HG02884 (cell line): ENCODE measurements around the gene BRD7.

Experiments used
- ATAC-seq: cut with Tn5 transposase; IDR thresholded peaks from one replicate; pipeline ENCODE4 v1.9.1; 2021; ENCODE audit warnings: mild to moderate bottlenecking, moderate library complexity; ENCODE audit not compliant: unreplicated experiment

BRD7 gene

DNA sequence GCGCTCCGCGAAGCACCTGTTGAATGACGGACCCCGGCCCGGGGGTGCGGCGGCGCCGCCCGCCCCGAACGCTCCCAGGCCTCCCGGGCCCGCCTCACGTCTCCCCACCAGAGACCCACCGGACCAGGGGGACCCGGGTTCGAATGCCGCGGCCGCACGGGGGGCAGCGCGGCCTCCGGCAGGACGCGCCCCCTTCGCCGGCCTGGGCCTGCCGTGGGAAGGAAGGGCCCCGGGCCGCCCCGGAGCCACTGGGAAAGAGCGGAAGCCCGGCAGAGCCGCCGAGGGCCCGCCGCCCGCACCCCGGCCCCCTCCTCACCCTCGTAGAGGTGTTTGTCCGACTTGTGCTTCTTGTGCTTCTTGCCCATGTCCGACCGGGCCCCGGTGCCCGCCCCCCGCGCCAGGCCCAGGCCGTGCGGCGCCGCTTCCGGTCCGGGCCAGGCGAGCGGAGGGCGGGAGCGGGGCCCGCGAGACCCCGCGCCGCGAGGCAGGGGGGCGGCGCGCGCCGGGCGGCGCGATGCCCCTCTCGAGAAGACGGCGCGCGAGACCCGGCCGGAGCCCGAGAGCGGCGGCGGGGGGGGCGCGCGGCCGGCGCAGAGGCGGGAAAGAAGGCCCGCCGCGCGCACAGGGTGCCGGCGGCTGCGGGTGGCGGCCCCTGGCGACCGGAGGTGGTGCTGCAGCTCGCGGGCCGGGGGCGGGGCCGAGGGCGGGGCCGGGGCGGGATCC, at the start of gene BRD7:
Gene BRD7, minus strand, starts transcription at position 579 of the 723 bp plus-strand sequence. Its CDS starts 214 bp downstream, at position 365.
- peak; percentile 74 for ATAC-seq

DNA sequence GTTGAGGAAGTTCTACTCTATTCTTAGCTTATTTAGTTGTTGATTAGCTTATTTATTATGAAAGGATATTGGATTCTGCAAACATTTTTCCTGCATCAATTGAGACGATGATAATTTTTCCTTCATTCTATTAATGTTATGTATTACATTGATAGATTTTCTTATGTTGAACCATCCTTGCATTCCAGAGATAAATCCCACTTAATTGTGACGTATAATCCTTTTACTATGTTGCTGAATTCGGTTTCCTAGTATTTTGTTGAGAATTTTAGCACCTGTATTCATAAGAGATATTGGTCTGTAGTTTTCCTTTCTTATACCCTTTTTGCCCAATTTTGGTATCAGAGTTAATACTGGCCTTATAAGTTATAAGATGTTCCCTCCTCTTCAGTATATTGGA, 47.6 kb upstream of the BRD7 start:
- no peak for ATAC-seq

DNA sequence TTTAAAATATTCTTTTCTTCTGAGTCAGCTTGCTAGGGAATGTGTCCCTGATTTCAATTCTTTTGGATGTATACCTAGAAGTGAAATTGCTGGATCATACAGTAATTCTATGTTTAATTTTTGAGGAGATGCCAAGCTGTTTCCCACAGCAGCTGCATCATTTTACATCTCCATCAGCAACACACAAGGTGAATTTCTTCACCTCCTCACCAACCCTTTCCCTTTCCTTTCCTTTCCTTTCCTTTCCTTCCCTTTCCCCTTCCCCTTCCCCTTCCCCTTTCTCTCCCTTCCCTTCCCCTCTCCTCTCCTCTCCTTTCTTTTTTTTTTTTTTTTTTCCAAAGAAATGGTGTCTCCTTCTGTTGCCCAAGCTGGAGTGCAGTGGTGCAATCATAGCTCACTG, 45.4 kb upstream of the BRD7 start:
- ATAC-seq: no peak

DNA sequence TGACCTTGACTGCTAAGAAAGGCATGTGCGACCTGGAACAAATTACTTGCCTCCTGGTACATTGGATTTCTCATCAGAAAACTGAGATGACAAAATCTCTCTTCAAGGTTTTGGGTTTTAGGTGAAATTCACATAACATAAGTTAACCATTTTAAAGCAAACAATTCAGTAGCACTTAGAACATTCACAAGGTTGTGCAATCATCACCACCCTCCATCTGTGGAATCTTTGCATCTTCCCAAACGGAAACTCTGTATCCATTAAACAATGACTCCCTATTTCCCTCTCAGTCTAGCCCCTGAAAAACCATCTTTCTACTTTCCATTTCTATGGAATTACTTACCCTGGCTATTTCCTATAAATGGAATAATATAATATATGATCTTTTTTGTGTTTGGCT, 42.2 kb upstream of the BRD7 start:
- no peak for ATAC-seq

DNA sequence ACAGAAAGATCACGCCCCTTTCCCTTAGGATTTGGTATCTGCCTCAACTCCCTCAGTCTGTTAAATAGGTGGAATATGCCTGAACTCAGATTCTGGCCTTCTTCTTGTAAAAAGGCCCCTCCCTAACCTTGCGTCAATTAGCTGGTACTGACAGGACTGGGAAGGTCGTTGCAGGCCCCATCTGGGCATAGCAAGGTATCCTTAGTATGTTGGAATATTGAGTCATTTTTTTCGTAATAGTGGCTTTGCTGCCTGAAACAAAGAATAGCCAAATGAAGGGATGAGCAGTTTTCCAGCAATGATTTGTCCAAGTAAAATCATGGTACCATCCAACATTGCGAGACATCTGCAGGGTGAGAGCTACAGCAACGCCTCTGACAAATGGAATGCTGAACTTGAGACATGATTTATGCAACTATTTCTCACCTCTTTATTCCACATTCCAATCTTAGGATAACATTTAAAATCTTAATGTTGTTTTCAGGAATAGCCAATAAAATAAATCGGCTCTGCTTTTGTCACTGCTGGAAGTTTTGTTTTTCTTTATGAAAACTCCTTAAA, 39.3 kb upstream of the BRD7 start:
- no peak for ATAC-seq

DNA sequence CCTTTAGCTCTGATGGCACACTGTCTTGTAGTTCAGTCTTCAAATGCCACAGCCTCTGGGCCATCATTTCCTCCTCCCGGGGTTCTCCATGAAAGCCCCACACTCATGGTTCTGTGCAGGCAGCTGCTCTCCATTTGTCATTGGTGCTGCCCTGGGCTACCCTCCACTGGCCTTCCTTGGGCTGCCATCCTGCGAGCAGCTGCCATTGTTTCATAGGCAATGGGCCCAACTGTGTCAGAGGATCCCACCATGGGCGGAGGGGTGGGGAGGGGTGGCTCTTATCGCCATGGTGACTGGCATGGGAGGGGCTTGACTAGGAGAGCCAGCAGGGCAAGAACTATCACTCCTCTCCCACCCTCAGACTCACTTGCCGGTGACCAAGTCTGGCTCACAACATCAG, 38.6 kb upstream of the BRD7 start:
- no peak for ATAC-seq

DNA sequence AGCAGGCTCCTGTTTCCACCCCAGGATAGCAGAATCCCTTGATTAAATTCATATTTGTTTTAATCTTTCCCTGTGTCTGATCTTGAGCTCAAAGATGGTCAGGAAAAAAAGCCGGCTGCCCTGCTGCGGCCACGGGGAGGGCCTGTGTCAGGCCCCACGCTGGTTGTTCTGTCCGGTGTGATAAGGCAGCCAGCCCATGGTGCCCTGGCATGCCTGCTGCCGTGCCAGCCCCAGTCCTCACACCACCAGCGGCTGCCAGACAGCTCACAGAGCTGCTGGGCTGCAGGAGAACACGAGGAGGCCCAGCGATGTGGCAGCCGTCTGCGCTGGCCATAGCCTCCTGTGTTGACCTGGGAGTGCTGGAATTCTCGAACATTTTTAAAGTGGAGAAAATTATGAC, 34.7 kb upstream of the BRD7 start:
- no peak for ATAC-seq

DNA sequence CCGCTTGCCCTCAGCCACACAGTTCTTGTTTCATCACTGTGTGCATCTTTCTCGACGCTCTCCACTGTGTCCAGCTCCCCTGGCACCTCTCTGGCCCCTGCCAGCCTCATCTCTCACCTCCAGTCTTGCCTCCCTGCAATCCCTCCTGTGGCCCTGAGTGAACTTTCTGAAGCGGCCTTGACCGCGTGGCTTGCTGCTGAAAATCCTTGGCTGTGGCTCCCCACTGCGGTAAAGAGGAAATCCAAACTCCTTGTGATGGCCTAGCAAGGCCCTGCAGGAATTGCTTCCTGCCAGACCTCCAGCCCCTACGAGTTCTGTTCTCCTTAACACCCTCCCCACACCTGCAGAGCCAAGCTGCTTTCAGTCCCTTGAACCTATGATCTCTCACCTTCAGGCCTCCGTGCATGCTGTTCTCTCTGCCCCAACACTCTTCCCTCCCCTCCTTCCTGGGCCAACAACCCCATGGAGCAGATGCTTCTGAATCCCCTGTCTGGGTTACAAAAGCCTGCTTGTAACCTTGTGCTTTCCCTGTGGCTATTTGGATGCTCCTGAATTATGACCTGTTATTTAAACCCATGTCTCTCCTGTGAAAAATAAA, 33.6 kb upstream of the BRD7 start:
- no peak for ATAC-seq

DNA sequence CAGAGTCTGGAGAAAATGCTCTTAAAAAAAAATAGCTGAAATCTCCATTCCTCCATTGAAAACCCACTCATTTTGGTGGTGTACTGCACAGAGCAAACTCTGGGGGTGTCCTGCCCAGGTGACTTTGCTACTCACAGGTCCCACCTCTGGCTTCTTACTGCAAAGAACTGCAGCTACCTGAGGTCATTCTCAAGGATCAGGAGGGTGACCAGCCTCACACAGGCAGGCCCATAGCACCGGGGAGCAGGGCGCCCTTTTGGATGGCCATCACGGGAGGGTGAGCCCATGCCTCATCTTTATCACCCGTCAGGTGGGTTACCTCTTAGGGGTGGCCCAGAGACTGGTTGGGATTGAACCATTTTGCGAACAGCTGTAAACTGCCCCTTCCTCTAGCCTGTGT, 32.6 kb upstream of the BRD7 start:
- no peak for ATAC-seq

DNA sequence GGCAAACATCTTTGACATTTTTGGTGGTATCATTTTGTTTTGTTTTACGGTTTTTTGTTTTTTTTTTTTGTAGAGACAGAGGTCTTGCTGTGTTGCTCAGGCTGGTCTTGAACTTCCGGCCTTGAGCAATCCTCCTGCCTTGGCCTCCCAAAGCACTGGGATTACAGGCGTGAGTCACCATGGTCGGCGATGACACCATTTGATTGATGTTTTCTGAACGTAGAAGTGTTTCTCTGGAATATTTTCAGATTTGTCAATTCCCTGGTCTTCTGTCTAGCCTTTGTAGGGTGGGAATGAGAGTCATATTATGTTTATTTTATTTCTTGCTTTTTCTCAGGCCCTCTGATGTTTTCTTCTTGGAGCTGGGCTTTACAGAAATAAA, 32.2 kb upstream of the BRD7 start:
- no peak for ATAC-seq

DNA sequence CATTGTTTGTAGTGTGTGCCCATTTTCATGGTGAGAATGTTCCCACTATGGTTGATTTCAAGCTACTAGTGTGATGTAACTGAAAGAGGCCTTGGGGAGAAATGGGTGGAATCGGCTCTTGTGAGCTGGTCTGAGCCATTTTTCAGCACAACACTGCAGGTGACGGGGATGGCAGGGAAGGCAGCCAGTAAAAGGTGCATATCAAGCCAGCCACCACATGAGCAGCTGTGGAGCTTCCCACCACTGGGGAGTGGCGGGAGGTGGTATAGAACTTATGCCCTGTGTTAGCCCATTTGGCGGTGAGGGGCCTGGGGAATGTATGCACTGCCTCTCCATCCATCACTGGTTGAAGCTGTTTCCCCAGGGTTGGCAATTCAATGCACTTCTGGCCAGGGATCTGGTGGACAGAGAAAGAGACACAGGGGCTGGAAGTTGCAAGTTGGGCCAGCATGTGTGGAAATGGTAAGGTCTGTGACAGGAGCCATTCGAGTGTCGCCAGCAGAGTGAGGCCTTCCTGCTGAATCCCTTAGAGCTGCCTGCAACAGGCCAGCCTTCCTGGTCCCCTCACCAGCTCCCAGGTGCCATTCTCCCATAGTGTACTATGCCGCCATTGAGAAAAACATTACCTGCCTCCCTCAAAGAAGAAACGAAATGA, 31.7 kb upstream of the BRD7 start:
- ATAC-seq: no peak

DNA sequence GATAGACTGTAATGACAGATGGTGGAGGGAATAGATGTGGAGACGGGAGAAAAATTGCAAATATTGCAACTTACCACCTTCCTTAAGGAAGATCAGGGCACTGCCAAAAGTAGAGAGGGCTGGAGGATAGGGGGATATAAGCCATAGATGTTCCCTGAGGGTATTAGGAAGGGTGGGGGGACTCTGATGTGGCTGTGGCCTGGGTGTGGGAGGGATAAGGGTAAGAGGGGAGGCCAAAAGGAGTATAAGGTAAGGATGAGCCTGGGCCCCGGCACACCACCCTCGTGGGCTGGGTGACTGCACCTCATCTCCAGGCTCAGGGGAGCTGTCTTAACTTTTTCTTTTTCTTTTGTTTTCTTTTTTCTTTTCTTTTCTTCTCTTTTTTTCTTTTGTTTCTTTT, 30.6 kb upstream of the BRD7 start:
- ATAC-seq: no peak

DNA sequence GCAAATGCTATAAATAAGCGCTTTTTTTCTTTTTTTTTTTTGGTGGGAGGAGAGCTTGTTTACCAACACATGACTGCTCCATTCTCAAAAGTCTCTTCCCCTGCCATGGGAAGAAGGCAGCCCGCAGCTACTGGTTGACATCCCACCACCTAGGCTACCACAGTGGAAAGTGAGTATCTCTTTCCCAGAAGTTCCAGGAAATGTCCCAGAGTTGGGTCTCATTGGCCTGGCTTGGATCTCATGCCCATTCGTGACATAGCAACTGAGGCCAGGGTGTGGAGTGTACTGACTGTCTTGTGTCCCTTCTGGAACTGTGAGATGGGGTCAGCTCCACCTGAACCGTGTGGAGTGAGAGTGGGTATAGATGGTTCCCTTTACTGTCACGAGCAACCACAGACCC, 29.5 kb upstream of the BRD7 start:
- ATAC-seq: no peak

DNA sequence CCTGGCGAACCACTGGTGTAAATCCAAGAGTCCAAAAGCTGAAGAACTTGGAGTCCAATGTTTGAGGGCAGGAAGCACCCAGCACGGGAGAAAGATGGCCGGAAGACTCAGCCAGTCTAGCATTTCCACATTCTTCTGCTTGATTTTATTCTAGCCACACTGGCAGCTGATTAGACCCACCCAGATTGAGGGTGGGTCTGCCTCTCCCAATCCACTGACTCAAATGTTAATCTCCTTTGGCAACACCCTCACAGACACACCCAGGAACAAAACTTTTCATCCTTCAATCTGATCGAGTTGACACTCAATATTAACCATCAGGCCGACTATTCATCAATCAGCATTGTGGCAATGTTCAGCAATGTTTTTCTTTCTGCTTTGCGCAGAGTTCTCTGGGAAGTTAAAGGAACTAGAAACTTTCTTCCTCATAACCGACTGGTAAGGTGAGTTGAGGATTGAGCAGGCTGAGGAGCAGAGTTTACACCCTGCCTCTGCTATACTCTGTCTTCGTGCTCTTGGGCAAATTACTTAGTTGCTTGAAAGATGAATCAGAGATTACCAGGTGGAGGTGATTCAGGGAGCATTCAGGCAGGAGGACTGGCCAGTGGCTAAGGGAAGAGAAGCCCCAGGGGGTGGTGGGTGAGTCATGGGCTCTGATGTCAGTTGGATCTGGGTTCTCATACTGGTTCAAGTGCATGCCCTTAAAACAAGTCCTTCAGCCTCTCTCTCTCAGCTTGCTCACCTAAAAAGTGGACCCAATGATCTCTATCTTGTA, 28.2 kb upstream of the BRD7 start:
- ATAC-seq: no peak

DNA sequence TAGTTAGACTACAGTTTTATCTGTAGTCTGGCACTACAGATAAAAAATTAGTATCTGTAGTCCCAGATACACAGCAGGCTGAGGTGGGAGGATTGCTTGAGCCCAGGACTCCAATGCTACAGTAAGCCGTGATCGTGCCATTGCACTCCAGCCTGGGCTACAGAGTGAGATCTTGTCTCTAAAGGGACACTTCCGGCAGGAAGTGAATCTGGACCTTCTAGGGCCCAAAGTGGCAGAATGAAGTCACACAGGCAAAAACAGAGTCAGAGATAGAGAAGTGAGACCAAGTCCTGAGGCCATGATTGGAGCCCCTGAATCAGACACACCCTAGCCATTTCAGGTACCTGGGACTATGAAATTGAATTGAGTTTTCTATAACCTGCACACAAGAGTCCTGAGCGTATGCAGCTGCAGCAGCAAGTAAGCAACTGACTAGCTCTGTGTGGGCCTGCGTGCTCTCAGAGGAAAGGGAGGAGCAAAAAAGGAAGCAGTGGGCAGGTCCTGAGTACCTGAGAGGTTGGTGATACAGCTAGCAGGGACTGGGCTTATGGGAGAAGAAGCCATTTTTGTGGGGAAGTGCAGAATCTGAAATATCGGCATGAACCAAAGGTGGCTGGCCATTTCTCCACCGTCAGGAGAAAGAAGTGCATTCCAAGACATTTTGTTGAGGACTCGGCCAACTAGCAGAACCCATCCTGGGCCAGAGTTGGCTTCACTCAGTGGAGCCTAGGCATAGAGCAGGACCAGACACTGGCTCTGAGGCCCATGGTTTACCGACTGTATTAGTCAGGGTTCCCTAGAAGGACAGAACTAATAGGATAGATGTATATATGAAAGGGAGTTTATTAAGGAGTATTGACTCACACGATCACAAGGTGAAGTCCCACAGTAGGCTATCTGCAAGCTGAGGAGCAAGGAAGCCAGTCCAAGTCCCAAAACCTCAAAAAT, 27.2 kb upstream of the BRD7 start:
- ATAC-seq: peak; percentile 57

DNA sequence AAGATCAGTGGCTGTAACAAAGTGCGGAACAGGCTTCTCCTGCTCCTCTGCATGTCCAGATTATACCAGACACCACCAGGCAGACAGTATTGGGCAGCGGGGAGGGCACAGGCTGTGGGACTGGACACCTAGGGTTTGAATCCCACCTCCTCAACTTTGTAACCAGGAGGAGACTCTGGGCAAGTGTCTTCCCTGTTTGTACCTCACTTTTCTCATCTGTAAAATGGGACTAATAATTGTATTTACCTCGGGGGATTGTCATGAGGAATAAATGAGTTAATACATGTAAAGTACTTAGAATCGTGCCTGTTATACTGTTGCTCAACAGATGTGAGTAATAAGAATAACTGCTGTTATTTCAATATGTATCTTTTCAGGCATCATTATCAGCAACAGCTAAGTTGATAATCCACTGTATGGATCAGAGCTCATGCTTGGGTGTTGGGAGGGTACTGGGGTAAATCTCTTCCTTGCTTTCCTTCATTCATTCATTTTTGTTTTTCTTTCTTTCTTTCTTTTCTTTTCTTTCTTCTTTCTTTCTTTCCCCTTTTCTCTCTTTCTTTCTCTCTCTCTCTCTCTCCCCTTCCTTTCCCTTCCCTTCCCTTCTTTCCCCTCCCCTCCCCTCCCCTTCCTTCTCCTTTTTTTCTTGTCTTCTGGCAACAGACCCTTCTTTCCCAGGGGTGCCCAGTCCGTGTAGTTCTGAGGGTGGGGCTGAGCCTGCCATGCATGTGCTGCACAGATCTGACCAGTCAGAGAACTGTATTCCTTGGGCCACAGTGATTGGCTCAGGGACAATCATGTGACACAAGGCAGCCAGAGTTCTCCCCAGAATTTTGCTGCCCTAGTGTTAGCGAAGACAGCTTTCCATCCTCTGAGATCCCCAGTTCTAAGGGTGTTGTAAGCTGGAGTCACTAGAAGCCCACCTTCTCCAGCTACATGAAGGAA, 25.3 kb upstream of the BRD7 start:
- no peak for ATAC-seq

DNA sequence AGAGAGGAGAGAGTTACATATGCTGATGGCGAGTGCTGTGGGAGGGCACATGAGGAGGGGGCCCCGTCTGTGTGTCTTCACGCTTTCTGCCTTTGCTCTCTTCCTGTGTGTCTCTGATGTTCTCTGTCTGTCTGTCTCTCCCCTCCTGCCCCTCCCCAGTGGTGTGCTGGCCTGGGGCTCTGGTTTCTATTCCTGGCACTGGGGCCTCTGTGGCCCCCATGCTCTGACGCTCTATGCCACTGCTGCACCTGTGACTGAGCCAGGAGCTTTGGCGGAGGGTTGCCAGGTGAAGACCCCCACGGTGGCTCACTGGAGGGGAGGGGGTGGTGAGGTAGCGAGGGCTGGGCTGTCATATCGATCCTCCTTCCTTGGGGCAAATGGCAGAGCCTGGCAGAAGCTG, 24.6 kb upstream of the BRD7 start:
- no peak for ATAC-seq

DNA sequence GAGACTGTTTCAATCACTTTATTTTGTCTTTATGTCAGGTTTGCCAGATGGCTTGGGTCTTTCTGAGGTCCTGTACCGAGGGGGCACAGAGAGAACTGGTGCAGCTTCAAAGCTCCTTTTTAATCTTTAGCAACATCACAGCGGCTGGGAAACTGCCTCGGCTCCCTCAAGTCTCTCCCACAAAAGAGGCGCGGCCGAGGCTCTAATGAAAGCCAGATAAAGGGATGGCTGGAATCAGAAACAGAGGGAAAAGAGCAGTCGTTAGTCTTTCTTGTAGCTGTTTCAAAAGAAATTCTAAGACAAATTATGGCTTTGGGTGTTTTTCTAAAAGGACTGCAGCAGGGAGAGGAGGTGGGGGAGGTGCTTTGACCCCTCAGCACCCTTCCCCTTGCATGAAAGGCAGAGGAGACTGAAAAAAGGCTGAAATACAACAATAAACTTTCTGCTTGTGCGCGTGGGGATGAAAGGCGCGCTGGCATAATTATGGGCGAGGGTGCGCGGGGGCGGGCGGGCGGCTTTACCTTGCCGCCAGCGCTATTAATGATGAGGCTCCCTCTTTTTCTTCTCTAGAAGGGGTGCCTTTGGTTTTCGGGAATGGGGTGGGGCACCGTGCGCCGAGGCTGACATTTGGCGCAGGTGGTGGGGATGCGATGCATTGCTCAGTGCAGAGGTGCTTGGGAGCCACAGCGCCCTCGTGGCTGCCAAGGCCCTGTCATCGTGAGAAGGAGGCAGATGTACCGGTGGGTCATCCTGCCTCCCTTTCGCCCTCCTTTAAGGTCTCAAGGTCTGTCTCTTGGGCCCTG, 22.3 kb upstream of the BRD7 start:
- ATAC-seq: no peak
